GM23338 (cell line): ENCODE measurements around the gene PCMT1. TPM values are rescaled to one million over a fixed set of nuclear protein-coding genes. Genes with fewer than 3 reads are reported as not detected.

Experiments used
- ATAC-seq: fragments of 200-7000 bp; cut with Tn5 transposase; 3 replicates; pipeline ENCODE4 v1.9.1; 2020
- DNase-seq: peaks from one replicate; pipeline ENCODE4 v3.0.0-alpha.2; 2015; ENCODE audit warnings: low spot score
- H2AFZ ChIP-seq: fragments of 200-600 bp; sonication (generic); 2 replicates; pipeline ENCODE4 v1.8.0; 2016; ENCODE audit warnings: antibody characterized with exemption, mild to moderate bottlenecking, moderate library complexity
- H3F3A ChIP-seq: fragments of 200-600 bp; sonication (generic); replicated peaks from 2 replicates; pipeline ENCODE4 v1.8.0; 2017; ENCODE audit warnings: antibody characterized with exemption, mixed run types, low read depth
- H3K27ac ChIP-seq: fragments of 200-600 bp; sonication (generic); 2 replicates; pipeline ENCODE4 v1.6.1; 2016; ENCODE audit warnings: low read depth
- H3K27me3 ChIP-seq: fragments of 200-600 bp; sonication (generic); 2 replicates; pipeline ENCODE4 v1.8.0; 2016; ENCODE audit warnings: mild to moderate bottlenecking, mixed run types, moderate library complexity; ENCODE audit not compliant: insufficient read depth
- H3K36me3 ChIP-seq: fragments of 200-600 bp; sonication (generic); 2 replicates; pipeline ENCODE4 v1.8.0; 2016; ENCODE audit warnings: mild to moderate bottlenecking; ENCODE audit not compliant: insufficient read depth
- H3K4me1 ChIP-seq: fragments of 200-600 bp; sonication (generic); 2 replicates; pipeline ENCODE4 v1.8.0; 2016; ENCODE audit warnings: mild to moderate bottlenecking, moderate library complexity; ENCODE audit not compliant: insufficient read depth
- H3K4me2 ChIP-seq: fragments of 200-600 bp; sonication (generic); 2 replicates; pipeline ENCODE4 v1.7.1; 2017; ENCODE audit warnings: mixed run types
- H3K4me3 ChIP-seq: fragments of 200-600 bp; sonication (generic); 2 replicates; pipeline ENCODE4 v1.6.1; 2016; ENCODE audit warnings: mixed run types
- H3K79me2 ChIP-seq: fragments of 200-600 bp; sonication (generic); replicated peaks from 2 replicates; pipeline ENCODE4 v1.8.0; 2017; ENCODE audit warnings: mild to moderate bottlenecking; ENCODE audit not compliant: insufficient read depth
- H3K9me2 ChIP-seq: fragments of 200-600 bp; sonication (generic); 2 replicates; pipeline ENCODE4 v1.8.0; 2017; ENCODE audit not compliant: insufficient read depth
- H4K20me1 ChIP-seq: fragments of 200-600 bp; sonication (generic); replicated peaks from 2 replicates; pipeline ENCODE4 v1.8.0; 2017; ENCODE audit warnings: mild to moderate bottlenecking; ENCODE audit not compliant: insufficient read depth
- H3K27ac Mint-ChIP-seq: 2 replicates; pipeline ENCODE4 v1.8.0; 2020; ENCODE audit warnings: inconsistent platforms, mild to moderate bottlenecking, moderate library complexity, mixed read lengths
- H3K27me3 Mint-ChIP-seq: 3 replicates; pipeline ENCODE4 v1.8.0; 2022; ENCODE audit warnings: low read depth, mild to moderate bottlenecking, moderate library complexity, mixed read lengths, inconsistent platforms; ENCODE audit not compliant: insufficient read depth, poor library complexity
- H3K36me3 Mint-ChIP-seq: 3 replicates; pipeline ENCODE4 v1.8.0; 2021; ENCODE audit warnings: low read depth, mild to moderate bottlenecking, inconsistent platforms, moderate library complexity, mixed read lengths
- H3K4me1 Mint-ChIP-seq: 3 replicates; pipeline ENCODE4 v1.8.0; 2020; ENCODE audit warnings: mild to moderate bottlenecking, inconsistent platforms, mixed read lengths
- H3K4me3 Mint-ChIP-seq: 3 replicates; pipeline ENCODE4 v1.8.0; 2021; ENCODE audit warnings: moderate library complexity, mild to moderate bottlenecking, inconsistent platforms, mixed read lengths
- H3K9me3 Mint-ChIP-seq: 3 replicates; pipeline ENCODE4 v1.8.0; 2020; ENCODE audit warnings: moderate library complexity, mild to moderate bottlenecking, inconsistent platforms, mixed read lengths
- CTCF ChIP-seq, 2 experiments: fragments of 200-600 bp in 1 of 2; sonication (generic) in 1 of 2; conservative IDR thresholded peaks; 2 replicates each; pipeline versions ENCODE4 v1.5.1 to v1.6.1; 2016 to 2017; ENCODE audit warnings: antibody characterized with exemption in 2 of 2, low read depth in 2 of 2, mild to moderate bottlenecking in 2 of 2, moderate library complexity in 1 of 2
- NANOG ChIP-seq: IDR thresholded peaks from 2 replicates; pipeline ENCODE4 v1.6.1; 2016; ENCODE audit warnings: antibody characterized with exemption, borderline replicate concordance
- POLR2AphosphoS5 ChIP-seq: IDR thresholded peaks from 2 replicates; pipeline ENCODE4 v1.6.1; 2016; ENCODE audit warnings: antibody characterized with exemption, low read depth
- REST ChIP-seq: IDR thresholded peaks from one replicate; pipeline ENCODE4 v1.6.1; 2018; ENCODE audit warnings: antibody characterized with exemption; ENCODE audit not compliant: unreplicated experiment
- STAT1 ChIP-seq: IDR thresholded peaks from one replicate; pipeline ENCODE4 v1.6.1; 2016; ENCODE audit warnings: antibody characterized with exemption; ENCODE audit not compliant: unreplicated experiment
- ZNF114 ChIP-seq: fragments of 250-450 bp; sonication (Bioruptor Pico); IDR thresholded peaks from 2 replicates; pipeline ENCODE4 v1.5.0; 2020; ENCODE audit warnings: mild to moderate bottlenecking, moderate library complexity
- ZNF462 ChIP-seq: fragments of 250-450 bp; sonication (Bioruptor Pico); IDR thresholded peaks from 2 replicates; pipeline ENCODE4 v1.5.0; 2020; ENCODE audit warnings: mild to moderate bottlenecking, moderate library complexity
- polyA plus RNA-seq: library from polyadenylated mRNA; unstranded; fragments of >200 nt; fragmentation: Nextera tagmentation; extraction: Ambion mirVana; gene quantifications from 2 replicates; pipeline ENCODE4 v1.2.1, GENCODE V29; 2016
- total RNA-seq: library from RNA; depleted of rRNA; stranded (reverse); fragments of >200 nt; shearing (Covaris generic); gene quantifications from 2 replicates; pipeline ENCODE4 v1.2.3, GENCODE V29; 2014

PCMT1 gene
- total and polyA plus RNA-seq, 2 experiments from 2014 or later = 87.6 to 168 TPM

DNA sequence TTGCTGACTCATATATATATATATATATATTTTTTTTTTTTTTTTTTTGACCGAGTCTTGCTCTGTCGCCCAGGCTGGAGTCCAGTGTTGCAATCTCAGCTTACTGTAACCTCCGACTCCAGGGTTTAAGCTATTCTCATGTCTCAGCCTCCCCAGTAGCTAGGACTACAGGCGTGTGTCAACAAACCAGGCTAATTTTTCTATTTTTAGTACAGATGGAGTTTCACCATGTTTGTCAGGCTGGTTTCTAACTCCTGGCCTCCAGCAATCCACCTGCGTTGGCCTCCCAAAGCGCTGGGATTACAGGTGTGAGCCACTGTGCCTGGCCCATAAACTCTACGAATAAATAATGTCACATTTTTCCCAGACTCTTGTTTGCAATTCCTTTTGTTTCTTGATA, 109.8 kb downstream of the PCMT1 start:
- no peak for ATAC-seq
- H3K4me1 ChIP-seq = peaks cover 34% of the 10 kb centered on the region
- Mint-ChIP-seq H3K4me3 (no peak overlapping the region), H3K9me3 (no peaks in the 10 kb centered on the region), H3K27ac (no peak overlapping the region), H3K36me3 (no peaks in the 10 kb centered on the region), H3K4me1 (peaks cover 61% of the 10 kb centered on the region), H3K27me3 (peaks cover 18% of the 10 kb centered on the region)
- 0 out of 2 replicates have a peak, but pooled peaks cover 19% of the 10 kb centered on the region for H4K20me1 ChIP-seq
- H3F3A ChIP-seq = 0 out of 2 replicates have a peak, but pooled peaks cover 6% of the 10 kb centered on the region
- peaks cover 17% of the 10 kb centered on the region for H3K27me3 ChIP-seq
- no peak overlapping the region for H3K4me2 ChIP-seq
- H2AFZ ChIP-seq = no peak overlapping the region
- H3K36me3 ChIP-seq = no peaks in the 10 kb centered on the region
- no peaks in the 10 kb centered on the region for H3K9me2 ChIP-seq
- H3K27ac ChIP-seq = no peak overlapping the region
- TF ChIP-seq NANOG (no peak), POLR2AphosphoS5 (no peak), CTCF (conservative IDR thresholded peaks at IDR 0.05; ENCODE audit: low read depth in 2 of 2) (no peak), ZNF114 (CRISPR knock-in tag) (no peak), REST (no peak), STAT1 (no peak)
- no peak overlapping the region for H3K4me3 ChIP-seq
- peaks cover 19% of the 10 kb centered on the region for H3K79me2 ChIP-seq
- DNase-seq = no peak

DNA sequence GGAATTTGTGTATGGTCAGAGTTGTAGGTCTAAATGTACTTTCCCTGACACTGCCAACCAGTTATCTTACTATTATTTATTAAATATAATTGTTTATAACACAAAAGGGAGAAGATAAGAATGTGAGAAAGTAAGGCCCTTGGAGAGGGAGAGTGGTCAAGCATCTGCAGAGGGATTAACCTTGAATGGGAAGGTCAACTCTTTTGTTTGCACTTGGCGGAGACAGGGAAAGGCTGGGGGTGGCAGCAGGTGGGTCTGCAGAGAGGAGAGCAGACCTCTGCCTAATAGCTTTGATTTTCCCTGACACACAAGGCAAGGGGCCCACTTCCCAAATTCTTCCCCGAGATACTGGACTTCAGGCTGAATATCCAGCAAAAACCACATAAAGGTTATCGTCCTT, 110.4 kb downstream of the PCMT1 start:
- peaks cover 56% of the 10 kb centered on the region for H3K4me1 Mint-ChIP-seq
- ATAC-seq = no peak
- no peak for TF ChIP-seq STAT1
- no peak for TF ChIP-seq ZNF462 (CRISPR knock-in tag)

More for the DNA sequence above, 110.4 kb downstream of the PCMT1 start:
- peaks cover 18% of the 10 kb centered on the region for H3K27me3 Mint-ChIP-seq
- H3F3A ChIP-seq = 0 out of 2 replicates have a peak, but pooled peaks cover 6% of the 10 kb centered on the region
- no peaks in the 10 kb centered on the region for H3K36me3 Mint-ChIP-seq
- no peak for DNase-seq
- no peak overlapping the region for H3K27ac ChIP-seq
- H3K79me2 ChIP-seq = peaks cover 19% of the 10 kb centered on the region
- no peak overlapping the region for H3K4me3 Mint-ChIP-seq
- H3K9me3 Mint-ChIP-seq = no peaks in the 10 kb centered on the region
- no peak overlapping the region for H2AFZ ChIP-seq
- no peaks in the 10 kb centered on the region for H3K36me3 ChIP-seq
- no peak overlapping the region for H3K4me2 ChIP-seq
- H3K27me3 ChIP-seq = peaks cover 17% of the 10 kb centered on the region
- H4K20me1 ChIP-seq = 0 out of 2 replicates have a peak, but pooled peaks cover 19% of the 10 kb centered on the region
- peaks cover 30% of the 10 kb centered on the region for H3K4me1 ChIP-seq
- H3K9me2 ChIP-seq = no peaks in the 10 kb centered on the region
- H3K27ac Mint-ChIP-seq = no peak overlapping the region
- no peak overlapping the region for H3K4me3 ChIP-seq
